Measurements from ENCODE around the gene SRP72. TPM values are rescaled to one million over a fixed set of nuclear protein-coding genes. Genes with fewer than 3 reads are reported as not detected.

Gene SRP72
- polyA plus RNA-seq, 1 donor from 2014 or later = 57.0 TPM

DNA sequence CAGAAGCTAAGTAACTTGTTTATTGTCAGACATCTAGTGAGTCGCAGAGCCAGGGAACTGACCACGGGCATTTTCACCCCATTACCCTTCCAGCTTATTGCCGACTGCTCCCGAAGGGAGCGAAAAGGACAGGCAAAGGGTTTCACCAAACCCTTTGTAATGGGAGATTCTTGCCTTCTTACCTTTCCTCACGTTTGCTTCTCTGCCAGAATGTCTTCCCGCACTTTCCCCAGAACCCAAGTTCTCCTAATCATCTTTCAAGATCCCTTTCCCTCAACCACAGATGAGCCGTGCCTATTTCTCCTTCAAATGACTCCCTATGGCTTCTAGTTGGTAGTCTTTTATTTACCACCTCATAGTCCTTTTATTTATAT lies 520 bp upstream of the SRP72 start:
- Histone ChIP-seq H3K9ac (ENCODE audit: low read length) (peak overlapping the region; percentile 85), H2AFZ (ENCODE audit: low read depth, low read length) (peak overlapping the region; percentile 82), H3K36me3 (ENCODE audit: insufficient read depth, low read length) (peaks cover 9% of the 10 kb centered on the region)

GRCh38 chr4:56468097-56468422 lies 643 bp downstream of the SRP72 start:
- Histone ChIP-seq H3K4me2 (ENCODE audit: low read length) (peak overlapping the region; percentile 79), H3K9ac (ENCODE audit: low read length) (peak overlapping the region; percentile 85), H3F3A (ENCODE audit: insufficient read depth, low read length, poor library complexity, severe bottlenecking) (no peaks in the 10 kb centered on the region), H3K36me3 (ENCODE audit: insufficient read depth, low read length) (peaks cover 10% of the 10 kb centered on the region), H3K9me3 (ENCODE audit: low read length) (no peaks in the 10 kb centered on the region), H3K27me3 (ENCODE audit: insufficient read depth, low read depth, low read length) (no peaks in the 10 kb centered on the region), H3K27ac (ENCODE audit: low read length) (peak overlapping the region; percentile 89), H2AFZ (ENCODE audit: low read depth, low read length) (peak overlapping the region; percentile 82), H3K79me2 (replicated peaks; ENCODE audit: insufficient read depth, low read length) (peaks cover 55% of the 10 kb centered on the region), H3K9me2 (ENCODE audit: insufficient read depth, low read length) (no peaks in the 10 kb centered on the region), H4K20me1 (ENCODE audit: insufficient read depth) (no peaks in the 10 kb centered on the region), H3K4me3 (ENCODE audit: low read length) (peak overlapping the region; percentile 88)
- TF ChIP-seq REST (IDR thresholded peaks at IDR 0.05; ENCODE audit: borderline replicate concordance) (no peak), RAD21 (conservative IDR thresholded peaks at IDR 0.05) (peak; percentile 25), MXI1 (conservative IDR thresholded peaks at IDR 0.05; ENCODE audit: poor library complexity, severe bottlenecking) (peak; percentile 44), EP300 (conservative IDR thresholded peaks at IDR 0.05; ENCODE audit: poor library complexity, severe bottlenecking) (no peak)

More for the DNA sequence above, 520 bp upstream of the SRP72 start:
- Histone ChIP-seq H3F3A (ENCODE audit: insufficient read depth, low read length, poor library complexity, severe bottlenecking) (no peaks in the 10 kb centered on the region), H3K79me2 (replicated peaks; ENCODE audit: insufficient read depth, low read length) (peaks cover 55% of the 10 kb centered on the region), H3K27ac (ENCODE audit: low read length) (peak overlapping the region; percentile 89), H3K4me2 (ENCODE audit: low read length) (peak overlapping the region; percentile 64), H4K20me1 (ENCODE audit: insufficient read depth) (no peaks in the 10 kb centered on the region), H3K4me3 (ENCODE audit: low read length) (peak overlapping the region; percentile 88), H3K27me3 (ENCODE audit: insufficient read depth, low read depth, low read length) (no peaks in the 10 kb centered on the region), H3K9me3 (ENCODE audit: low read length) (no peaks in the 10 kb centered on the region), H3K9me2 (ENCODE audit: insufficient read depth, low read length) (no peaks in the 10 kb centered on the region)
- no peak for TF ChIP-seq SMC3 (conservative IDR thresholded peaks at IDR 0.05; ENCODE audit: poor library complexity)
- no peak for TF ChIP-seq MXI1 (conservative IDR thresholded peaks at IDR 0.05; ENCODE audit: poor library complexity, severe bottlenecking)
- no peak for TF ChIP-seq TAF1 (IDR thresholded peaks at IDR 0.05; ENCODE audit: low read depth)
- no peak for TF ChIP-seq POLR2AphosphoS5 (IDR thresholded peaks at IDR 0.05)
- TF ChIP-seq RAD21 (conservative IDR thresholded peaks at IDR 0.05) = no peak
- no peak for TF ChIP-seq REST (IDR thresholded peaks at IDR 0.05; ENCODE audit: borderline replicate concordance)
- TF ChIP-seq CTCF (IDR thresholded peaks at IDR 0.05; ENCODE audit: poor library complexity, severe bottlenecking) = no peak

Data from neural cell (in vitro differentiated cells).